Suprapubic skin (tissue), 4 donors: Measurements from ENCODE around the gene CORO2A.

Experiments used
- EP300 ChIP-seq: sonication (generic); formaldehyde crosslinking; IDR thresholded peaks from one replicate; pipeline ENCODE4 v1.6.1; 2017; ENCODE audit warnings: antibody characterized with exemption
- POLR2A ChIP-seq, 2 donors: fragments of 450-650 bp; IDR thresholded peaks; one replicate each; pipeline ENCODE4 v1.6.1; 2017; ENCODE audit warnings: antibody characterized with exemption in 2 of 2, mild to moderate bottlenecking in 2 of 2, moderate library complexity in 2 of 2
- POLR2AphosphoS5 ChIP-seq, 3 donors: sonication (generic); formaldehyde crosslinking; IDR thresholded peaks; one replicate each; pipeline ENCODE4 v1.6.1; 2017; ENCODE audit warnings: antibody characterized with exemption in 3 of 3
- TF ChIP-seq, protein P1 (sequence below), 2 donors: fragments of 200-600 bp in 1 of 2; fragments of 450-650 bp in 1 of 2; sonication (generic) in 1 of 2; IDR thresholded peaks; one replicate each; pipeline ENCODE4 v1.5.1; 2016 to 2019; ENCODE audit warnings: antibody characterized with exemption in 2 of 2, mild to moderate bottlenecking in 1 of 2, moderate library complexity in 1 of 2

DNA sequence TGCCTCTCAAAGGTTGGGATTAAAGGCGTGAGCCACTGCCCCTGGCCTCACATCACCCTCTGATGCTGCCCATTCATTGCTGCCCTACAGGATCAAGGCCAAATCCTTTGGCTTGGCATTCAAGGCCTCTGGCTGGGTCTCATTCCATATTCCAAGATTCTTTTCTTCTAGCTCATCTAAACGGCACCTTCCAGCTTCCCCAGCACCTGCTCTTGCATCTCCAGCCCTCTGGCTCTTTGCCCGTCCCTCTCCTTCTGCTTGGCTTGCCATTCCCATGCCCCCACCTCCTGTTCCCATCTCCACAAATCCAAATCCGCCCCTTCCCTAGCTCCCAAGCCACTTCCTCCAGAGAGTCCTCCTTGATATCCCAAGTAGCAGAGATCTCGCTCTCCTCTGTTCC lies 33.1 kb downstream of the CORO2A start:
- TF ChIP-seq, protein P1, sequence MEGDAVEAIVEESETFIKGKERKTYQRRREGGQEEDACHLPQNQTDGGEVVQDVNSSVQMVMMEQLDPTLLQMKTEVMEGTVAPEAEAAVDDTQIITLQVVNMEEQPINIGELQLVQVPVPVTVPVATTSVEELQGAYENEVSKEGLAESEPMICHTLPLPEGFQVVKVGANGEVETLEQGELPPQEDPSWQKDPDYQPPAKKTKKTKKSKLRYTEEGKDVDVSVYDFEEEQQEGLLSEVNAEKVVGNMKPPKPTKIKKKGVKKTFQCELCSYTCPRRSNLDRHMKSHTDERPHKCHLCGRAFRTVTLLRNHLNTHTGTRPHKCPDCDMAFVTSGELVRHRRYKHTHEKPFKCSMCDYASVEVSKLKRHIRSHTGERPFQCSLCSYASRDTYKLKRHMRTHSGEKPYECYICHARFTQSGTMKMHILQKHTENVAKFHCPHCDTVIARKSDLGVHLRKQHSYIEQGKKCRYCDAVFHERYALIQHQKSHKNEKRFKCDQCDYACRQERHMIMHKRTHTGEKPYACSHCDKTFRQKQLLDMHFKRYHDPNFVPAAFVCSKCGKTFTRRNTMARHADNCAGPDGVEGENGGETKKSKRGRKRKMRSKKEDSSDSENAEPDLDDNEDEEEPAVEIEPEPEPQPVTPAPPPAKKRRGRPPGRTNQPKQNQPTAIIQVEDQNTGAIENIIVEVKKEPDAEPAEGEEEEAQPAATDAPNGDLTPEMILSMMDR (IDR thresholded peaks at IDR 0.05), result no peak
- no peak for TF ChIP-seq POLR2AphosphoS5 (IDR thresholded peaks at IDR 0.05)
- no peak for TF ChIP-seq EP300
- TF ChIP-seq POLR2A (IDR thresholded peaks at IDR 0.05), result no peak
